PFSK-1 (cell line): ENCODE data around the gene TMEM200B.

Experiments used
- FOXP2 ChIP-seq: optimal IDR thresholded peaks from 2 replicates; pipeline ENCODE3; 2011; ENCODE audit warnings: borderline replicate concordance, control low read depth, inconsistent platforms; ENCODE audit not compliant: insufficient read depth; ENCODE audit errors: extremely low read length, extremely low read depth
- REST ChIP-seq, 2 experiments: IDR thresholded peaks; 2 replicates each; pipeline versions ENCODE4 v1.6.1 to v1.8.0; 2011 to 2012; ENCODE audit warnings: low read depth in 2 of 2, low read length in 2 of 2, control low read depth in 1 of 2, inconsistent platforms in 1 of 2, mild to moderate bottlenecking in 1 of 2, moderate library complexity in 1 of 2; ENCODE audit not compliant: insufficient read depth in 1 of 2
- SIN3A ChIP-seq: IDR thresholded peaks from 2 replicates; pipeline ENCODE4 v1.6.1; 2012; ENCODE audit warnings: mild to moderate bottlenecking, low read length, moderate library complexity, borderline replicate concordance; ENCODE audit not compliant: insufficient read depth

- TF ChIP-seq REST (IDR thresholded peaks at IDR 0.05; ENCODE audit: insufficient read depth in 1 of 2, low read depth in 2 of 2, low read length in 2 of 2) (no peak), FOXP2 (no peak), SIN3A (no peak)
These were observed 6.2 kb upstream of the TMEM200B start for GRCh38 chr1:29129916-29130315.
